ENCODE data around the gene ST3GAL2. TPM values are rescaled to one million over a fixed set of nuclear protein-coding genes. Genes with fewer than 3 reads are reported as not detected.
A peak's percentile ranks its signal among the peaks of the same experiment; 100 is the strongest.

The ST3GAL2 gene
- total and polyA plus RNA-seq, 2 of the 4 experiments (the other 2 are of a cell fraction): 17.4 to 17.7 TPM

- TF ChIP-seq CHD1 (IDR thresholded peaks at IDR 0.05; ENCODE audit: low read depth, low read length) (no peak), USF2 (IDR thresholded peaks at IDR 0.05; ENCODE audit: low read depth, low read length) (peak; percentile 50; the same call in 1 of the 2 replicates)
- Histone ChIP-seq H4K5ac (ENCODE audit: low read depth, low read length) (peak overlapping the region; percentile 99), H3K36me3 (ENCODE audit: control insufficient read depth, insufficient read depth, low read length) (no peaks in the 10 kb centered on the region), H3K79me1 (ENCODE audit: low read depth in 1 of 2, low read length in 2 of 2) (peaks cover 3 to 12% of the 10 kb centered on the region in 2 experiments; a peak in 3 of 4 replicates), H3K9me3 (ENCODE audit: control insufficient read depth, insufficient read depth, low read length) (no peaks in the 10 kb centered on the region), H2BK15ac (ENCODE audit: low read depth, low read length) (peak overlapping the region; percentile 80; the same call in 2 of the 3 replicates), H3K27ac (ENCODE audit: insufficient read depth, low read length) (peak overlapping the region; percentile 100), H3K27me3 (ENCODE audit: control insufficient read depth, insufficient read depth, low read length) (no peaks in the 10 kb centered on the region), H2AFZ (replicated peaks; ENCODE audit: low read length, poor library complexity) (peak overlapping the region; percentile 99), H3K14ac (replicated peaks; ENCODE audit: low read depth, low read length) (peak overlapping the region; percentile 90), H3K18ac (ENCODE audit: low read depth, low read length) (peak overlapping the region; percentile 69; the same call in 1 of the 2 replicates), H2BK20ac (ENCODE audit: low read depth, low read length) (no peak overlapping the region), H2BK5ac (ENCODE audit: low read depth, low read length, poor library complexity, severe bottlenecking) (peak overlapping the region; percentile 100), H4K91ac (ENCODE audit: insufficient read depth, low read depth, low read length) (peak overlapping the region; percentile 54), H2BK120ac (ENCODE audit: low read depth, low read length) (peak overlapping the region; percentile 48; the same call in 1 of the 2 replicates), H3K4ac (ENCODE audit: low read depth, low read length) (peak overlapping the region; percentile 71), H4K8ac (ENCODE audit: low read depth in 2 of 2, low read length in 2 of 2) (peak overlapping the region; percentile 92 to 98), H3K23ac (ENCODE audit: low read depth, low read length) (peak overlapping the region; percentile 32; the same call in 1 of the 2 replicates), H4K20me1 (ENCODE audit: insufficient read depth, low read length) (no peaks in the 10 kb centered on the region), H2AK9ac (replicated peaks; ENCODE audit: low read depth, low read length, poor library complexity) (no peak overlapping the region), H3K4me3 (ENCODE audit: insufficient read depth, low read depth, low read length) (peak overlapping the region; percentile 79), H2AK5ac (ENCODE audit: low read depth, low read length) (no peak overlapping the region), H3K4me2 (ENCODE audit: low read depth, low read length) (peak overlapping the region; percentile 97), H3K9me1 (ENCODE audit: insufficient read depth, low read length) (no peaks in the 10 kb centered on the region), H3K9ac (ENCODE audit: low read depth, low read length) (peak overlapping the region; percentile 95), H3K56ac (ENCODE audit: extremely low read depth, insufficient read depth, low read length) (peak overlapping the region; percentile 73; the same call in 1 of the 2 replicates), H3K4me1 (ENCODE audit: control insufficient read depth, insufficient read depth, low read length) (peaks cover 5% of the 10 kb centered on the region)
- dilution Hi-C loops (cut with HindIII; ENCODE audit: low sequenced_read_pairs, unreplicated experiment): no loop called here
- no TSS peak for BruUV-seq (replicated peaks)
- ATAC-seq (ENCODE audit: low read depth): peak; percentile 42
- no peak for DNase-seq
- POLR2A ChIA-PET (ENCODE audit: unreplicated experiment): interaction anchor here (0.6 to 0.7 kb wide), 5 partner anchors 12 to 80 kb away, joined by 4 to 22 read pairs (median 8); no protein-coding TSS in a partner anchor
- in situ Hi-C loops (cut with MboI; ENCODE audit: low sequenced_read_pairs): no loop called here
- intact Hi-C loops (cut with micrococcal nuclease): loop anchor here (1.0 kb wide), 1 partner anchor 73 kb away; no protein-coding TSS in a partner anchor
- 0% methylated on average over 1 of the region's 8 CpGs; no CpG with 5 or more reads in 1 of the 2 experiments for WGBS, 2 experiments (ENCODE audit: extremely low coverage in 2 of 2, insufficient read length in 1 of 2)
- CTCF ChIA-PET: interaction anchor here (0.8 to 1.1 kb wide), 3 partner anchors 16 to 22 kb away, joined by 3 to 4 read pairs (median 3); no protein-coding TSS in a partner anchor
Observed at GRCh38 chr16:70453892-70454221, 15.0 kb upstream of the ST3GAL2 start.

Data from IMR-90 (cell line).